Myocyte (in vitro differentiated cells): ENCODE results near the gene PCBP3. TPM values are rescaled to one million over a fixed set of nuclear protein-coding genes. Genes with fewer than 3 reads are reported as not detected.

Experiments used
- DNase-seq: peaks from one replicate; pipeline ENCODE4 v3.0.0-alpha.2; 2012; ENCODE audit warnings: low read depth
- total RNA-seq: library from RNA; depleted of rRNA; stranded (reverse); fragments of >200 nt; gene quantifications from 2 replicates; pipeline ENCODE4 v1.2.3, GENCODE V29; 2014

PCBP3 gene
- total RNA-seq, 1 donor from 2014 or later = 1.5 TPM

GRCh38 chr21:45747802-45748445 is 104.4 kb downstream of the PCBP3 start:
- DNase-seq = peak; percentile 90

DNA sequence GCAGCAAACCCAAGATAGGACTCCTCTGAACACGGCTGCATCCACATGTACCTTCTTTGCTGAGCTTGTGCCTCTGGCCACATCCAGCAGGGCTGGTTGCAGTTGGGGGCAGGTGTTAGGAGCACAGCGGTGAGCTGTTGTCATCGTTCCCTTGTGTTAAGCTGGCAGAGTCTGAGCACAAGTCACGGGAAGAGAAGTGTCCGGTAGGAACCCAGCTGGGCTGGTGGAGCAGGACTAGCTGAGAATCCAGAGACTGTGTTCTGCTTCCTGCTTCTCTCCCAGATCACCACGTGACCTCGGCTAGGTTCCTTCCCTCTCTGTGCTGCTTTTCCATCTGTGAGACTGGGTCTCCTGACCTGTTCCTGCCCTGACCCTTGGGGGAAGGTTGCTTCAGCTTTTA is 105.1 kb downstream of the PCBP3 start:
- DNase-seq = no peak

DNA sequence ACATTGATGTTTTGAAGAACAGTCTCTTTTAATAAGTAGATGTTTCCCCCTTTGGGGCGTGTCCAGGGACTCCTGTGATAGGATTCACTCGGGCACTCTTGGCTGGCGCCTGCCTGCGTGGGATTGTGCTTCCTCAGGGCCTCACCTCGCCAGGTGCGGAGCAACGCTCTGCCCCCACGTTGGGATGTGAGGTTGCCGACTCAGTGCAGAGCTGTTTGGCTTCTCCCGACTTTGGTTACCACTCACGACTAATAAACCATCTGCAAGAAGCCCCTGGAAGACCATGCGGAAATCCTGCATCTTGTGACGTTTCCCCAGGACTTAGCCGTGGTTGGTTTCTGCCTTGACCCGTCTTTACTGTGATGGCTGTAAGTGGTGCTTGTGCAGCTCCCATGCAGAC is 106.4 kb downstream of the PCBP3 start:
- DNase-seq = no peak

- no peak for DNase-seq
Measured at GRCh38 chr21:45750936-45751335, 107.4 kb downstream of the PCBP3 start.

GRCh38 chr21:45753445-45753844 is 109.9 kb downstream of the PCBP3 start:
- DNase-seq = no peak

- no peak for DNase-seq
Measured at GRCh38 chr21:45756029-45756428, 112.5 kb downstream of the PCBP3 start.

DNA sequence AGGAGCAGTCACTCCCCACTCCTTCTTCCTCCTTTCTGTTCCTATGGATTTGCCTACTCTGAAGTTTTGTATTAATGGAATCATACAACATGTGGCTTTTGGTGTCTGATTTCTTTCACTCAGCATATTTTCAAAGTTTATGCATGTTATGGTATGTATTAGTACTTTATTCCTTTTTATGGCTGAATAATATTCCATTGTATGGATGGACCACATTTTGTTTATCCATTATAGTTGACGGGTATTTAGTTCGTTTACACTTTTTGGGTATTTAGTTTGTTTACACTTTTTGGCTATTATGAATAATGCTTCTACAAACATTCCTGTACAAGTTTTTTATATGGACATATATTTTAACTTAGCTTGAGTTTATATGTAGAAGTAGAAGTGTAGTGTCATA is 113.1 kb downstream of the PCBP3 start:
- DNase-seq = no peak

GRCh38 chr21:45761704-45762103 is 118.2 kb downstream of the PCBP3 start:
- DNase-seq = no peak

DNA sequence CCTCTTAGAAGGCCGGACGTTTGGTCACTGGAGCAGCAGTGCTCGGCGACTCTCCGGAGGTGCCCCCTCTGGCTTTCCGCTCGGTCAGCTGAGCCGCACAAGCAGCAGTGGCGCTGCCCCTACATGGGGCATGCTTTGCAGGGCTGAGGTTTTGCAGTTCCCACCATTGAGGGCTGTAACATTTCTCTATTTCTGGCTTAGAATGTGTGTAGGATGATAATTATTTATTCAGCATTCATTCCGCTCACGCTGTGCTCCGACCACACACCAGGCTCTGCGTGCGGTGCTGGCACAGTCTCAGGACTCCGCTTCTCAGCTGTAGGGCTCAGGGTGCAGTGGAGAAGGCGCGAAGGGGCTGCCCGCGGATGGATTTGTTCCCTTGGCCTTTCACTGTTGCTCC is 119.5 kb downstream of the PCBP3 start:
- DNase-seq = no peak

DNA sequence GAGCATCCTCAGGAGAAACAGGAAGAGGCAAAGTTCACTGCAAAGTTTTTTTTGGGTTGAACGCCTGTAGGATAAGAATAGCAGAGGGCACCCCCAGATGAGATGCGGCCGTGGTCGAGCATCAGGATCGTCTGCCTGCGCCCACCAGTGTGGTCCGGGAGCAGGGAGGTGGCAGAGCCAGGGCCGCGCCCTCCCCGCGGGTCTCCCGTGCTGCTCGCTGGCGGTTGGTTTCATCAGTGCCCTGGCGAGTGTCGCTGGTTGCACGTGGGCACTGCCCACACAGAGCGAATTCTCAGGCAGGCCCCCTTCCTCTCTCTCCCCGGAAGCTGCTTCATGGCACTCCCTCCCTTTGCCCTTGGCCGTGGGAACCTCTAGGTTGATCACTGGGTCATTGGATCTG is 120.0 kb downstream of the PCBP3 start:
- no peak for DNase-seq

DNA sequence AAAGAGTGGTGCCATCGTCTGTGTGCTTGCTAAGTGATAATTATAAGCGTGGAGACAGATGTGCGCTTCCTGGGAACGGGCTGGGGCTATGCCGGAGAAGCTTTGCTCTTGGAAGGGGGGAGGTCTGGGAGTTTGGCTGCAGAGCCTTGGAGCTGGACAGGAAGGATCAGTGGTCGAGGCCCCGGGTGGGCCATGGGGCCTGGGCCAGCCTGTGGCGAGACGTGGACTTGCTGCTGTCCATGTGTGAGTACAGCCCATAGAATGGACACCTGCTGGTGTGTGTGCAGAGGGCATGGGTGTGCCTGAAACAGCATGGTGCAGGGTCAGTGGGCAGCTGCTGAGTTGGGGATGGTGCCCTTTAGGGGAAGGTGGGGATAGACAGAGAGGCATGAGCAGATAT is 121.3 kb downstream of the PCBP3 start:
- DNase-seq = no peak

DNA sequence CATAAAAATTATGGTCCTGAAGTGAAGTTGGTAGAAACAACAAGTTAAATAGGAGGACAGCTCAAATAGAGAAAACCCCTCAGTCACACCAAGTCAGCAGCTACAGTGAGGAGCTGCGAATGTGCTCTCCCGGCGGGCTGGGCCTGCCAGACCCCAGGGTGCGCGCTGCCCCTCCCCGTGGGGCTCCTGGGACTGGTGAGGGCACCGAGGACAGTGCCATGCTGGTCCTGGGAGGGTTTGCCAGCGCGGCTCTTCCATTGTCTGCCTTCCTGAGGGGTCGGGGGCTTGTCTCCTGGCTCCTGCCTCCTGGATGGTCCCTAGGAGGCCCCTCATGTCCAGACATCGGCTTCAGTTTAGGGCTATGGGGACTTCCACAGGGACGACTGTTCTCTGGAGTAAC is 121.8 kb downstream of the PCBP3 start:
- no peak for DNase-seq

DNA sequence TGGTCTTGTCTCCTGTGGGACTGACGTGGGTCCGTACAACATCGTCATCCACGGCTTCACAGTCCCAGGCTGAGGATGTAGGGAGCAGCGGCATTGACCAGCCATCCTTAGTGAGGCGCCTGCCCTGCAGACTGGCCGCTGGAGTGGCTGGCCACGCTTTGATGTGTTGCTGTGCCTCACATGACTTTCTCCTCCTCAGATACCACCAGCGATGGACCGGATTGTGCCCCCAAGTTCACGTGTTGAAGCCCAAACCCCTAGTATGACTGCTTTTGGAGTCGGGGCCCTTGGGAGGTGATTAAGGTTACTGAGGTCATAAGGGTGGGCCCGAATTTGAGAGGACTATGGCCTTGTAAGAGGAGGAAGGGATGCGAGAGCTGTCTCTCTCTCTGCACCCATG is 122.5 kb downstream of the PCBP3 start:
- DNase-seq = no peak

DNA sequence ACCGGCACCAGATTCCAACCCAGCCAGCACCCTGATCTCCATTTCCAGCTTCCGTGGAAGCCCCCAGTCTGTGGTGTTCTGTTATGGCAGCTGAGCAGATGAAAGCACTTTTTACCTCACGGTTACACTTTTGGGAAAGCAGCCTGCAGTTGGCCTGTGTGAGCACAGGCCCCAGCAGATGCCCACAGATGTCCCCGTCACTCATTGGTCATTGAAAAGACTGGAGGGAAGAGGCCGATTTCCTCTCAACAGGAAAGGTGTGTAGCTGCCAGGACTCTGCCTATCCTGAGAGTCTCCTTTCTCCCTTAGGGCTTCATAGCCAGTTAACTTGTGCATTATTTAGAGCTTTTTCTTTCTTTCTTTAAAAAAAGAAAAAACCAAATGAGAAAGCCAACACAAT is 123.0 kb downstream of the PCBP3 start:
- DNase-seq = peak; percentile 88

DNA sequence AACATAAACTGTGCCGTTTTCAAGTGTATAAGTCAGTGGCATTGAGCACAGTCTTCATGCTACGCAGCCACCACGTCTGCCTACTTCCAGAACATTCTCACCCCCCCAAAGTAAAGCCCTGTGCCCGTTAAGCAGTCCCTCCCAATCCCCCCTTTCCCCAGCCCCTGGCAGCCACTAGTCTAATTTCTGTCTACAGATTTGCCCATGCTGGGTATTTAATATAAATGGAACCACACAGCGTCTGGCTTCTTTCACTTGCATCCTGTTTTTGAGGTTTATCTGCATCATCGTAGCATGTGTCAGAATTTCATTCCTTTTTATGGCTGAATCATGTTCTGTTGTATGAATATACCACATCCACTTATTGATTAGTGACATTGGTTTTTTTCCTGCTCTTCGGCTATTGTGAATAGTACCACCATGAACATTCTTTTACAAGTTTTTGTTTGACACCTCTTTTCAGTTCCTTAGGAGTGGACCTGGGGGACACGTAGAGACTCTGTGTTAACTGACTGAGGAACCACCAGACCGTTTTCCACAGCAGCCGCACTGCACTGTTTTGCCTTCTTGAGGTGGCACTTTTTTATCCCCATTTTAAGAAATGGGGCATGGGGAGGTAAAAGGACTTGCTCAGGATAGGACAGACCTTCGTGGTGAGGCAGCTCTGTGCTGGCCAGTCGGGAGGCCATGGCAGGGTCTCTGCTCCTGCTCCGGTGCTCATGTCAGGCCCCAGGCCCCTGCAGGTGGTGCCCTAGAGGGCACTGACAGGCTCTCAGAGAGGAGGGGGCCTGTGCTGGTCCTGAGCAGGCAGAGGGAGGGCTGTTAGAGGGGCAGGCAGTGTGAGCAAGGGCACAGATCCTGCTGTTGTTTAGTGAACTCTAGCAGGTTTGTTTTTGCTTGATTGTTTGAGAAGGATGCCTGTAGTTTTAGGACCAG is 123.8 kb downstream of the PCBP3 start:
- DNase-seq = no peak

DNA sequence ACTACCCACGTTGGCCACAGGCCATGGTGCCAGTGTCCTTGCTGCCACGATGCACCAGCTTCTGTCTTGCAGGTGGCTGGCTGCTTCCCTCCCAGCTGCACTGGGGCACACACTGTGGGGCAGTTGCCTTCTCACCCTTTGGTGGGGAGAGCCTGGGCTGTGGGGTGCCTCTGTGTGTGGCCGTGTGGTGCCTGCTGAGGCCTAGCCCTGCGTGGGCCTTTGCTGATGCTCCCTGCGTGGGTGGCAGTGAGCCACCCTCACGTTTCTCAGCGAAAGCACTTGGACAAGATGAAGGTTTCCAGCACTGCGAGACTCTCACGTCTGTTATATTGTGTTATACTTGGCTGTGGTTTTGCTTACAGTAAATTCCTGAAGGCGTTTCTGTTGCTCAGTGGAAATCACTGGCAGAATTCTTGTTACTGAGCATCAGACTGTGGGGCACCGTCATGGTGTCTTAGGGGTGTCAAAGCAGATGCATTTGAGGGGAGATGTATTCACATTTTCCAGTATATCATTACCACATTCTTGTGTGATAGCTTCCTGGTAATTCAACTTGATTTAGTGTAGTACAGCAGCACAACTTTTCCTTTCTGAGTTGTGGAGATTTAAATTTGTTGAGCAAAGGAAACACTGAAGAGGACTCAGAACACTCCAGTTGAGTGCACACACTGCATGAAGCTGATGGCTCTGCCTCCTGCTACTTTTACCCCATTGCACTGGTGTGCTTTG is 124.7 kb downstream of the PCBP3 start:
- no peak for DNase-seq

DNA sequence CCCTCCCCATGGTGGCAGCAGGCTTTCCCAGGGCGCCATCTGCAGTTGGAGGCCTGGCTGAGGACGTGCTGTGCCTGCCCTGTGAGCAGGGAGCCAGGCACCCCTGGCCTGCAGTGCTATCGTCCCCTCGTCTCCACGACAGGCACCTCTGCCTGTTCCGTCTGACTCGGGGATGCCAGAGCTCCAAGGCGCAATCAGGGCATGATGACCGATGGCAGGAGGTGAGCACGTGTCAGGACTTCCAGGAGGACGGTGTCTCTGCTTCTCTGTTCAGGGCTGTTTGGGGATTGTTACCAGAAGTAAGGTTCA is 125.2 kb downstream of the PCBP3 start:
- DNase-seq = peak; percentile 30

- no peak for DNase-seq
Measured at GRCh38 chr21:45769294-45769693, 125.8 kb downstream of the PCBP3 start.

DNA sequence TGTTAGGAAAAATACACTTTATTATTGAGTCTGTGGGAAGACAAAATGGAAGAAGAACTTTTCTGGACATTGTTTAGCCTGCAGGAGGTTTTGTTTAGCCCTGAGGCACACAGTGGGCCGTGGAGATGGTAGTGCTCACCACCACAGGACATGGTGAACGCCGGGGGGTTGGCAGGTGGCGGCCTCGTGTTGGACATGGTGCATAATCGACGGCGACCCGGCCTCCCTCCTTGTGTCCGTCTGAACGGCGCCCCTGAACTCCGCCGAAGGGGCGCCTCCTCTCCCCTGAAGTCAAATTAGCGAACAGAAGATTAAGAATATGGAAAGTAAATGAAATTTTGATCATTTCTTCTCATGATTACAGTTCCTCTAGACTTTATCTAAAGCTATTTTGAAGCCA is 126.4 kb downstream of the PCBP3 start:
- no peak for DNase-seq

- DNase-seq = no peak
Measured at GRCh38 chr21:45772180-45772579, 128.7 kb downstream of the PCBP3 start.

DNA sequence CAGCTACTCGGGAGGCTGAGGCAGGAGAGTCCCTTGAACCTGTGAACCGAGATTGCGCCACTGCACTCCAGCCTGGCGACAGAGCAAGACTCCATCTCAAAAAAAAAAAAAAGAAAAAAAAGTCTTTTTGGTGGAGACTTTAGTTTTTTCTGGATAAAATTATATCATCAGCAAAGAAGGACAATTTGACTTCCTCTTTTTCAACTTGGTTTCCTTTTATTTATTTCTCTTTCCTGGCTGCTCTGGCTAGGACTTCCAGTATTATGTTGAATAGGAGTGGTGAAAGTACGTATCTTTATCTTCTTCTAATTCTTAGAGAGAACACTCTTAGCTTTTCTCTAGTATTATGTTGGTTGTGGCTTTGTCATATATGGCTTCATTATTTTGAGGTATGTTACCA is 130.8 kb downstream of the PCBP3 start:
- DNase-seq = no peak

GRCh38 chr21:45776971-45777370 is 133.4 kb downstream of the PCBP3 start:
- no peak for DNase-seq
